ENCODE measurements around the gene FLAD1. TPM values are rescaled to one million over a fixed set of nuclear protein-coding genes. Genes with fewer than 3 reads are reported as not detected.

FLAD1 gene
- total RNA-seq, 4 donors from 2014 or later, result 17.4 to 33.6 (median 23.6) TPM

DNA sequence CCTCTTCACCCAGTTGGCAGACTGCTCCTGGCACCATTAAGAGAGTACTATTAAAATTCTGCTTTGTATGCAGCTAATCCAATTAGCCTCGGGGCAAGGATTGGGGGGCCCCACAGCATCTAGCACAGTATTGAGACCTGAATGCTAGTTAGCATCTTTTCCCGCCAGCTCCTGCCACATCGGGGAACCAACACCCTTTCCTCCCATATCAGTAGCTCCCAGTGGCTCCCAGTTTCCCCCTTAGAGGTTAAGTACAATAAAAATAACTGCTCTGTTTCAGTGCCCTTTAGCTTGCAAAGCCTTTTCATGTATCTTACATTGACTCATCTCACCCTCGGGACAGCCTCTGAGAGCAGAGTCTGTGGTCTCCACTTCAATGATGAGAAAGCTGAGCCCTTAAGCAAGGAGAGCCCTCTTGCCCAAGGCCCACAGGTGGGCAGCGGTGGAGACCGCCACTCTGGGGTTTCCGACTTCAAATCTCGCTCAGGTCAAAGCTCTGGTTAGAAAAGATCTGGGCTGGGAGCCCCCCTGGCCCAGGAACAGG is 42.4 kb upstream of the FLAD1 start:
- no peak for TF ChIP-seq EP300 (IDR thresholded peaks at IDR 0.05)
- no peak for TF ChIP-seq POLR2A (IDR thresholded peaks at IDR 0.05)
- TF ChIP-seq, protein P1, sequence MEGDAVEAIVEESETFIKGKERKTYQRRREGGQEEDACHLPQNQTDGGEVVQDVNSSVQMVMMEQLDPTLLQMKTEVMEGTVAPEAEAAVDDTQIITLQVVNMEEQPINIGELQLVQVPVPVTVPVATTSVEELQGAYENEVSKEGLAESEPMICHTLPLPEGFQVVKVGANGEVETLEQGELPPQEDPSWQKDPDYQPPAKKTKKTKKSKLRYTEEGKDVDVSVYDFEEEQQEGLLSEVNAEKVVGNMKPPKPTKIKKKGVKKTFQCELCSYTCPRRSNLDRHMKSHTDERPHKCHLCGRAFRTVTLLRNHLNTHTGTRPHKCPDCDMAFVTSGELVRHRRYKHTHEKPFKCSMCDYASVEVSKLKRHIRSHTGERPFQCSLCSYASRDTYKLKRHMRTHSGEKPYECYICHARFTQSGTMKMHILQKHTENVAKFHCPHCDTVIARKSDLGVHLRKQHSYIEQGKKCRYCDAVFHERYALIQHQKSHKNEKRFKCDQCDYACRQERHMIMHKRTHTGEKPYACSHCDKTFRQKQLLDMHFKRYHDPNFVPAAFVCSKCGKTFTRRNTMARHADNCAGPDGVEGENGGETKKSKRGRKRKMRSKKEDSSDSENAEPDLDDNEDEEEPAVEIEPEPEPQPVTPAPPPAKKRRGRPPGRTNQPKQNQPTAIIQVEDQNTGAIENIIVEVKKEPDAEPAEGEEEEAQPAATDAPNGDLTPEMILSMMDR (IDR thresholded peaks at IDR 0.05), result no peak
- no peaks in the 10 kb centered on the region for H3K27me3 ChIP-seq
- no peak overlapping the region for H3K27ac ChIP-seq
- H3K4me1 ChIP-seq, result peaks cover 0 to 60% (median 24%) of the 10 kb centered on the region in 4 donors
- WGBS, 2 donors, result 73 to 77% methylated on average over 8 of the region's 8 CpGs
- no peak overlapping the region for H3K4me3 ChIP-seq
- H3K36me3 ChIP-seq, result peaks cover 0 to 14% (median 0%) of the 10 kb centered on the region in 3 donors
- DNase-seq (ENCODE audit: low spot score in 2 of 2), result no peak
- no peaks in the 10 kb centered on the region for H3K9me3 ChIP-seq

DNA sequence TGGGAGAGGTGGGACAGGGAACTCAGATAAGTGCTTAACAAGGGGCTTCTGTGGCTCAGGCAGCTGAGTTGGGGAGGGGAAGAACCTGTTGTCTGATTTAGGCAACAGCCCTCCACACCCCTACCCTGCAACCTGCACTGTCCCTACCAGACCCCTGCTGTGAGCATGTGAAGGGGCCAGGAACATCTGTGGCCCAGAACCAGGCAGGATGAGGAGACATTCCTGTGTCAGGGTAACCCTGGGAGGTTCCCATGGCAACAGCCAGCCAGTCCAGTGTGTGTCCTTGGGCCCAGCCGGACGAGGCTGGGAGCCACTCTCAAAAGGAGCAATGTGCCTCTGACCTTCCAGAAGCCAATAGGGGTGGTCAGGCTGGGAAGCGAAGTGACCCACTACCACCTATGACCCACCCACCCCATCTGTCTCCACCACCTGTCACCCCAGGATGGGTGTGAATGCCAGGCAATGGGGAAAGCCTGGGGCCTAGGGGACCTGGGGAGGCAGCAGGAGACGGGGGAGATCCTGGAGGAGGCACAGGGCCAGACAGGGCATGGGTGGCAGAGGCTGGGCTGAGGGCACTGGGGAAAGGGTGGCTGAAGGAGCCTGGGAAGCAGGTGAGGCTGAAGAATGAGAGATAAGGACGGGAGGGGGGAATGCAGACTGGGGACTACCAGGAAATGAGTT is 41.7 kb upstream of the FLAD1 start:
- WGBS, 2 donors, result 70 to 73% methylated on average over 5 of the region's 5 CpGs
- H3K4me3 ChIP-seq, result no peak overlapping the region
- no peaks in the 10 kb centered on the region for H3K27me3 ChIP-seq
- peaks cover 0 to 22% (median 3%) of the 10 kb centered on the region in 3 donors for H3K36me3 ChIP-seq
- TF ChIP-seq POLR2A (IDR thresholded peaks at IDR 0.05) (no peak), EP300 (IDR thresholded peaks at IDR 0.05) (no peak)
- TF ChIP-seq, protein P1 (IDR thresholded peaks at IDR 0.05), result no peak
- H3K4me1 ChIP-seq, result peaks cover 0 to 55% (median 21%) of the 10 kb centered on the region in 4 donors
- H3K9me3 ChIP-seq, result no peaks in the 10 kb centered on the region
- H3K27ac ChIP-seq, result peak overlapping the region in 2 of 4 donors; percentile 67 to 70
- DNase-seq (ENCODE audit: low spot score in 2 of 2), result no peak

DNA sequence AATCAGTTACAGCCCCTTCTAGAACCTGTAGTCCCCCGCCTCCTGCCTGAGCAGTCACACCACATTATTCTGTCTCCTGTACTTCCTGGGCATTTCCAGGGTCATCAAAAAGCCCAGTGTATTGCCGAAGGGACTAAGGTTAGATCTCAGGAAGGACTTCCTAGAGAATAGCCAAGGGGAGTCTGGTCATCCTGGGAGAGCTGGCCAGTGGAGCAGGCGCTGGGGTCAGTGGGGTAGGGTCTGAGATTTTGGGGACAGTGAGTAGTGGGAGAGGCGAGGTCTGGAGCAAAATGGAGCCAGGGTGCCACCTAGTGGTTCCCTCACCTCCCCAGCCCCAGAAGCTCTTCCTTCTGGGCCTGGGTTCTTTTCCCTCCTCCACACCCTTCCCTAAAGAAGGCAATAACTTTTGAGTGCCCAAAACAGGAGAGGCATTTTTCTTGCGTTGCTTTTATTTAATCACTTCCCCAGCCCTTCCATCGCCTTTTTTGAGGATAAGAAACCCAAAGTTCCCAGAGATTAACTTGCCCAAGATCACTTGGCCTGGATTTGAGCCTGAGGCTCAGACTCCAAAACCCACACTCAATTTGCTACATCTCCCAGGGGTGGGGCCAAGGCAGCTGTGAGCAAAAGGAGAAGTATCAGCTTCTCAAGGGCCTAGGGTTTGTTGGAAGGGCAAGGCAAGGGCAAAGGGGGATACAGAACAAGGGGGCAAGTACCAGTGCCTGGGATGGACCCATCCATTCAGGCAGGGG is 39.3 kb upstream of the FLAD1 start:
- Histone ChIP-seq H3K27ac (peak overlapping the region; percentile 1 to 72 (median 57)), H3K27me3 (no peaks in the 10 kb centered on the region), H3K9me3 (no peaks in the 10 kb centered on the region), H3K4me3 (no peak overlapping the region), H3K4me1 (peaks cover 0 to 44% (median 17%) of the 10 kb centered on the region in 4 donors), H3K36me3 (peaks cover 0 to 42% (median 4%) of the 10 kb centered on the region in 3 donors)
- no peak for TF ChIP-seq EP300 (IDR thresholded peaks at IDR 0.05)
- TF ChIP-seq, protein P1 (IDR thresholded peaks at IDR 0.05), result peak; percentile 46 to 72 (median 67)
- no peak for TF ChIP-seq POLR2A (IDR thresholded peaks at IDR 0.05)
- WGBS, 2 donors, result 30 to 37% methylated on average over 6 of the region's 6 CpGs
- DNase-seq (ENCODE audit: low spot score in 2 of 2), result peak in 1 of 2 donors; percentile 27

DNA sequence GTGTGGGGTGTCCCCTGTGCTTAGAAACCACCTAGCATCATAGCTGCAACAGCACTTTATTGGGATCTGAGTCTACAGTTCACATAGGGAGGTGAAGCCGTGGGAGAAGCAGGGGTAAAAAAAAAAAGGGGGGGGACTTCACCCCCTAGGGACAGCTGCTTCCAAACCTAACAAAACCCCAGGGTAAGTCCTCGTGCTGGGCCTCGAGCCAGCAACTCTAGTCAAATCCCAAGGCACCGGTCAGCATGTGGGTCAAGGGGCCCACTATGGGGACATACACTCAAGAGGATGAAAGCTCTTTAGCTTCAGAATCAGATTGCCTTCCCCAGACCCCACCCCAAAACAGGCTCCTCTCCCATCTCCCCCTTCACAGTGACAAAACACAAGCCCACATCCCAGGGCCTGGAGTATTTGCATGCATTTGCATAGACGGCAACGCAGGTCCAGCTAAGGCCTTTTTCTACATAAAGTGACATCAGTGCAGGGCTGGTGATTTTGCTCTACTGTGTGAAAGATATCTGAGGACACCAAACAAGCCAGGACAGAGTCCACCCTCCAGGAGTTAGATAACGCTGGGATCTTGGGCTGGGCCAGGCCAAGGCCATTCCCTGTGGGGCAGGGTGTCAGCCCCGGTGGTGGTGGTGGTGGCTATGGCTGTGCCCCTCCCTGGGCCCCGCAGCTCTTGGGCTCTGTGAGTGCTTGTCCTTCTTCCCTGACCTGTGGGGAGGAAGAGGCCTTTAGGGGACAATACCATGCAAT is 38.6 kb upstream of the FLAD1 start:
- peak overlapping the region in 3 of 4 donors; percentile 10 to 62 (median 52) for H3K27ac ChIP-seq
- TF ChIP-seq EP300 (IDR thresholded peaks at IDR 0.05) (no peak), POLR2A (IDR thresholded peaks at IDR 0.05) (no peak)
- TF ChIP-seq, protein P1 (IDR thresholded peaks at IDR 0.05), result no peak

More for the DNA sequence above, 38.6 kb upstream of the FLAD1 start:
- WGBS, 2 donors, result 28 to 41% methylated on average over 8 to 9 of the region's 9 CpGs
- Histone ChIP-seq H3K4me1 (peaks cover 0 to 44% (median 17%) of the 10 kb centered on the region in 4 donors), H3K36me3 (peaks cover 0 to 45% (median 4%) of the 10 kb centered on the region in 3 donors), H3K27me3 (no peaks in the 10 kb centered on the region), H3K9me3 (no peaks in the 10 kb centered on the region), H3K4me3 (no peak overlapping the region)
- DNase-seq (ENCODE audit: low spot score in 2 of 2), result no peak

Data from tibial nerve (tissue), 4 donors.